Aorta (tissue), 5 donors: ENCODE data around the gene GJA4. TPM values are rescaled to one million over a fixed set of nuclear protein-coding genes. Genes with fewer than 3 reads are reported as not detected.
"Not testable (repeated sequence)": the region's sequence is repeated elsewhere in the genome, so short reads cannot be mapped to it uniquely, and the experiment has no call there.

ENCODE experiments used
- ATAC-seq: fragments of 200-7000 bp; cut with Tn5 transposase; one replicate; pipeline ENCODE4 v1.9.1; 2022; ENCODE audit warnings: moderate library complexity; ENCODE audit not compliant: low FRiP score
- DNase-seq, 2 donors: peaks; one replicate each; pipeline ENCODE4 v3.0.0-alpha.2; 2020
- H3K27ac ChIP-seq, 2 donors: one replicate each; pipeline ENCODE4 v1.5.1; 2013; ENCODE audit warnings: low read length in 2 of 2, mild to moderate bottlenecking in 2 of 2, moderate library complexity in 2 of 2, control low read depth in 1 of 2, inconsistent platforms in 1 of 2, low read depth in 1 of 2
- H3K27me3 ChIP-seq, 2 donors: one replicate each; pipeline ENCODE4 v1.6.1; 2013; ENCODE audit warnings: control low read depth in 1 of 2, low read length in 1 of 2, mild to moderate bottlenecking in 1 of 2, moderate library complexity in 1 of 2; ENCODE audit not compliant: insufficient read depth in 2 of 2, control insufficient read depth in 1 of 2
- H3K36me3 ChIP-seq, 2 donors: one replicate each; pipeline ENCODE4 v1.6.1; 2013; ENCODE audit warnings: control low read depth in 1 of 2, low read length in 1 of 2, mild to moderate bottlenecking in 1 of 2; ENCODE audit not compliant: insufficient read depth in 2 of 2, control insufficient read depth in 1 of 2
- H3K4me1 ChIP-seq, 2 donors: one replicate each; pipeline ENCODE4 v1.6.1; 2013; ENCODE audit warnings: low read length in 2 of 2, control low read depth in 1 of 2, mild to moderate bottlenecking in 1 of 2, moderate library complexity in 1 of 2; ENCODE audit not compliant: insufficient read depth in 2 of 2, control insufficient read depth in 1 of 2
- H3K4me3 ChIP-seq, 2 donors: one replicate each; pipeline ENCODE4 v1.5.1; 2013; ENCODE audit warnings: low read length in 2 of 2, control low read depth in 1 of 2, mild to moderate bottlenecking in 1 of 2
- H3K9me3 ChIP-seq: one replicate; pipeline ENCODE4 v1.6.1; 2013; ENCODE audit warnings: mild to moderate bottlenecking, low read length; ENCODE audit not compliant: control insufficient read depth
- WGBS, 2 donors: extraction: QIAGEN DNeasy Blood & Tissue Kit; methylation state at CpG; one replicate each; pipeline ENCODE4 v1.1.7; 2013; 5-methylcytosine and 5-hydroxymethylcytosine counted together
- intact Hi-C, 2 donors: fragments of 100-400 bp; cut with DNase I; formaldehyde crosslinking; loops; one replicate each; pipeline versions ENCODE4 v1.14.2 to v1.15.0; 2022
- polyA plus RNA-seq, 2 donors: library from polyadenylated mRNA; stranded (reverse); fragments of 200-250 nt; gene quantifications; one replicate each; pipeline ENCODE4 v1.2.3, GENCODE V29; 2013
- total RNA-seq, 2 donors: library from RNA; stranded (reverse); fragmentation: NEBNext Ultra II Directional; extraction: Animal tissue kit (Norgen Biotek cat#: 25700); gene quantifications; one replicate each; pipeline ENCODE4 v1.2.1, GENCODE V29; 2021
- donor health status: healthy with polysubstance abuse.
- donor health status: Bipolar disorder and iron deficiency.
- donor health status: DM: no; HTN: no; CAD: no.
- donor health status: DM: no; HTN: no; CAD: no.
- donor health status: DM: yes; HTN: yes; CAD: no.

Gene GJA4
- total and polyA plus RNA-seq, 4 donors = 21.0 to 72.2 (median 47.3) TPM

- no peak for ATAC-seq
- Histone ChIP-seq H3K4me1 (peaks cover 0 to 3% of the 10 kb centered on the region in 2 donors), H3K4me3 (no peak overlapping the region), H3K27me3 (no peaks in the 10 kb centered on the region), H3K9me3 (no peaks in the 10 kb centered on the region), H3K36me3 (no peaks in the 10 kb centered on the region), H3K27ac (no peak overlapping the region)
- intact Hi-C loops = no loop called here
- DNase-seq = no peak
- WGBS, 2 donors = 73 to 81% methylated on average over 9 of the region's 9 CpGs
These were observed 15.4 kb downstream of the GJA4 start for GRCh38 chr1:34808051-34808810.

DNA sequence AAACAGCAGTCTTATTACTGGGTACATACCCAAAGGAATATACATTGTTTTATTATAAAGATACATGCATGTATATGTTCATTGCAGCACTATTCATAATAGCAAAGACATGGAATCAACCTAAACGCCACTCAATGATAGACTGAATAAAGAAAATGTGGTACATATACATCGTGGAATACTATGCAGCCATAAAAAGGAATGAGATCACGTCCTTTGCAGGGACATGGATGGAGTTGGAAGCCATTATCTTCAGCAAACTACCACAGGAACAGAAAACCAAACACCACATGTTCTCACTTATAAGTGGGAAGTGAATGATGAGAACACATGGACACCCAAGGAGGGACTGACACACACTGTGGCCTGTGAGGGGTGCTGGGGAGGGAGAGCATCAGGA lies 18.0 kb downstream of the GJA4 start:
- ATAC-seq, H3K27me3 ChIP-seq, H3K4me3 ChIP-seq, H3K4me1 ChIP-seq, H3K36me3 ChIP-seq, intact Hi-C loops, DNase-seq, H3K9me3 ChIP-seq, H3K27ac ChIP-seq: not testable (repeated sequence)
- 95 to 98% methylated on average over 3 of the region's 3 CpGs for WGBS, 2 donors

GRCh38 chr1:34816332-34816731 lies 23.5 kb downstream of the GJA4 start:
- intact Hi-C loops = no loop called here
- H3K4me1 ChIP-seq = no peaks in the 10 kb centered on the region
- no peaks in the 10 kb centered on the region for H3K9me3 ChIP-seq
- H3K27ac ChIP-seq = peak overlapping the region; percentile 36 to 95
- DNase-seq (no peak), ATAC-seq (no peak)
- no peak overlapping the region for H3K4me3 ChIP-seq
- H3K36me3 ChIP-seq = no peaks in the 10 kb centered on the region
- H3K27me3 ChIP-seq = no peaks in the 10 kb centered on the region

DNA sequence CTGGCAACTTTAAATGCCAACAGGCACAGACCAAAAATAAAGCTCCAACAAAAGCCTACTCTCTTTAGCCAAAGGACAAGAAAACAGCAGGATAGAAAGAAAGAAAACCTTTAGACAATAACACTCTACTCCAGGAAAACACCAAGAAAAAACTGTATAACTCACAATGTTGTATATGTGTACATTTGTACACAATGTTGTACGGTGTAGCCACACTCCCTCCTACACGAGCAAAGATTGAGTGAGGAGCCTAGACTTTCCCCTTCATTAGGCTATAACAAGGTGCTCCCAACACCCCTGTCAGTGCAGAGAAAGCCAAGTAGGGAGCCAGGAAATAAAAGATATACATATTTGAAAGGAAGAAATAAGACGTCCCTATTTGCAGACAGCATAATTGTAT lies 24.0 kb downstream of the GJA4 start:
- no peaks in the 10 kb centered on the region for H3K4me1 ChIP-seq
- no peaks in the 10 kb centered on the region for H3K9me3 ChIP-seq
- no peak overlapping the region for H3K4me3 ChIP-seq
- no peak for DNase-seq
- intact Hi-C loops = no loop called here
- WGBS, 2 donors = 7 to 18% methylated on average over 3 of the region's 3 CpGs
- ATAC-seq = no peak
- H3K36me3 ChIP-seq = no peaks in the 10 kb centered on the region
- peak overlapping the region; percentile 54 to 95 for H3K27ac ChIP-seq
- H3K27me3 ChIP-seq = no peaks in the 10 kb centered on the region

GRCh38 chr1:34818862-34819261 lies 26.1 kb downstream of the GJA4 start:
- H3K4me1 ChIP-seq, H3K36me3 ChIP-seq, H3K4me3 ChIP-seq, ATAC-seq, H3K27me3 ChIP-seq, DNase-seq, intact Hi-C loops, H3K9me3 ChIP-seq, H3K27ac ChIP-seq: not testable (repeated sequence)
- WGBS, 2 donors = 95 to 97% methylated on average over 2 of the region's 2 CpGs

DNA sequence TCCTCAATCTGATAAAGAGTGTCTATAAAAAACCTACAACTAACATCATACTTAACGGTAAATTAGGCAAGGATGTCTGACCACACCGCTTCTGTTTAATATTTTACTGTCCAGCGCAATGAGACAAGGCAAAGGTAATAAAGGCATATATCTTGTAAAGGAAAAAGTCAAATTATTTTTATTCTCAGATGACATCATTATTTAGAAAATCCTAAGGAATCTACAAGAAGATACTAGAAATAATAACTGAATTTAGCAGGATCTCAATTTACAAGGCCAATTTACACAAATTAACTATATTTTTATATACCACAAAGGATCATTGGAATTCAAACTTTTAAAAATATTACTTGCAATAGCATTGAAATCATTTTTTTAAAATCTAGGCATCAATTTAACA lies 29.4 kb downstream of the GJA4 start:
- no peak overlapping the region for H3K4me3 ChIP-seq
- ATAC-seq = no peak
- H3K4me1 ChIP-seq = peaks cover 0 to 3% of the 10 kb centered on the region in 2 donors
- H3K36me3 ChIP-seq = no peaks in the 10 kb centered on the region
- H3K9me3 ChIP-seq = no peaks in the 10 kb centered on the region
- no peak for DNase-seq
- intact Hi-C loops = no loop called here
- H3K27ac ChIP-seq = no peak overlapping the region
- WGBS, 2 donors = 66 to 67% methylated on average over 3 of the region's 3 CpGs
- no peaks in the 10 kb centered on the region for H3K27me3 ChIP-seq

DNA sequence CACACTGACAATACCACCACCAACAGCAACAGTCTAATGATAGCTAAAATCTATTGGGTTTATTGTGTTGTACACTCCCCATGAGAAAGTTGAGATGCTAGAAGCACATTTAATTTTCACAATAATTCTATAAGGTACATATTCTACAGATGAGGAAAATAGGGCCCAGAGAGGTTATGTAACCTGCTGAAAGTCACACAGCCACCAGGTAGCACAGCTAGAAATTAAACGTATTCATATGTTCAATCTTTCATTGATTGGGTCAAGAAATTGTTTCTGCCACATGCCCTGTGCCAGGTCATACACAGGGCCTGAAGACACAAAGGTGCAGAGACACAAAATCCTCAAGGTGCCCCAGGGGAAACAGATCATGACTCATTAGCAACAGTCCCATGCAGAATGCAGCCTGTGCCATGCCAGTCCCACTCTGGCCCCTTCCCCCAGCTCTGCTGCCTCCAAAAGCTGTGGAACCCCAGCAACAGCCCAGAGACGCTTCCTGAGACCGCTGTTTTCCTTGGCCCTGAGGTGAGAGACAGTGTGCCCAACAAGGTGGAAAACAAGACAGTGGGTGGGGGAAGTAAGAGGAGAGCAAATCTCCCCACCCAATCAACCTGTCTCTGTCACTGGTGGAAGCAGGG lies 32.1 kb downstream of the GJA4 start:
- WGBS, 2 donors = 22 to 25% methylated on average over 3 of the region's 3 CpGs
- peaks cover 2 to 5% of the 10 kb centered on the region in 2 donors for H3K4me1 ChIP-seq
- no peaks in the 10 kb centered on the region for H3K9me3 ChIP-seq
- H3K36me3 ChIP-seq = no peaks in the 10 kb centered on the region
- H3K27me3 ChIP-seq = no peaks in the 10 kb centered on the region
- peak overlapping the region; percentile 60 to 68 for H3K27ac ChIP-seq
- intact Hi-C loops = no loop called here
- DNase-seq = no peak
- ATAC-seq = peak; percentile 12
- H3K4me3 ChIP-seq = no peak overlapping the region

DNA sequence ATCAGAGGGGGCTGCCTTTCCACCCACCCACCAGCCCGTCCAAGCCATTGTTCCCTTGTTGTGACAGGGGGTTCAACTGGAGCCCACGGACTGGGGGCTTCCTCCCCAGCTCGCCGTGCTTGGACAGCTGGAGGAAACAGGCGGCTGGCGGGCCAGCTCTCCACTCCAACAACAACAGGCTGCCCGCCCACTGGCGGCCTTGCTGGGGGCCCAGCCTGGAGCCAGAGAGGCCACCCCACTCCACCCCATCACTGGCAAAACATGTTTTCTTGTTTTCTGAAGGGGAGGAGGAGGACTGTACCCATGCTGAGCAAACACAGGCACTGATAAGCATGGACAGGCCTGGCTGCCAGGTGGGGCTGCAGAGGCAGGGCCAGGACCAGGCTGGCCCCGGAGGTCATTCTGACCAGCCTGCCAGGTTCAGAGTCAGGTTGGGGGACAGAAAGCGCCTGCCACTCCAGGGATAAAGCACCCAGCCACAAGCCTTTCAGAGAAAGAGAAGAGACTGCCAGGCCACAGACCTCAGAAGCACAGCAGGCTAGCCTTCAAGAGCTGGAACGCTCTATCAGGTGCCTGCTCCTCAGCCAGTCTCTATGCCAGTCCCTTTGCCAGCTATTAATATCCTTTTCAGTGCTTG lies 32.8 kb downstream of the GJA4 start:
- ATAC-seq (peak; percentile 87), DNase-seq (no peak)
- H3K4me3 ChIP-seq = no peak overlapping the region
- no peaks in the 10 kb centered on the region for H3K9me3 ChIP-seq
- WGBS, 2 donors = 1 to 6% methylated on average over 11 of the region's 11 CpGs
- H3K36me3 ChIP-seq = no peaks in the 10 kb centered on the region
- no peaks in the 10 kb centered on the region for H3K27me3 ChIP-seq
- intact Hi-C loops = no loop called here
- peaks cover 4 to 5% of the 10 kb centered on the region in 2 donors for H3K4me1 ChIP-seq
- H3K27ac ChIP-seq = peak overlapping the region; percentile 60 to 68
